ENCODE results near the gene LRCH4. TPM values are rescaled to one million over a fixed set of nuclear protein-coding genes. Genes with fewer than 3 reads are reported as not detected.

Gene LRCH4
- total and polyA plus RNA-seq, 9 of the 15 experiments (the other 6 are each of a cell fraction or from before 2014, with no cell fraction given) = 0.06 to 63.3 (median 15.0) TPM

GRCh38 chr7:100538654-100539435 is 47.1 kb downstream of the LRCH4 start, which contains the start of gene AGFG2 (continued):
- no peak for TF ChIP-seq REST (IDR thresholded peaks at IDR 0.05; ENCODE audit: borderline replicate concordance)
- peak; percentile 56; the same call in 1 of the 2 replicates for TF ChIP-seq REST (CRISPR knock-in tag; IDR thresholded peaks at IDR 0.05; ENCODE audit: low read depth)
- TF ChIP-seq VEZF1 (CRISPR knock-in tag; IDR thresholded peaks at IDR 0.05) = peak; percentile 72
- peak; percentile 66; the same call in 1 of the 2 replicates for TF ChIP-seq THAP12 (CRISPR knock-in tag; IDR thresholded peaks at IDR 0.05)
- no peak for TF ChIP-seq ZNF277 (CRISPR knock-in tag; IDR thresholded peaks at IDR 0.05; ENCODE audit: borderline replicate concordance)
- TF ChIP-seq TSHZ1 (CRISPR knock-in tag; IDR thresholded peaks at IDR 0.05) = no peak
- peak; percentile 82 for TF ChIP-seq MYC (IDR thresholded peaks at IDR 0.05; ENCODE audit: low read depth, low read length)
- no peak for TF ChIP-seq MYC (CRISPR knock-in tag; IDR thresholded peaks at IDR 0.05; ENCODE audit: borderline replicate concordance, low read depth)

Data from K562 (cell line).